ENCODE measurements around the gene ADARB2.

Gene ADARB2

GRCh38 chr10:1736144-1736971 lies 967 bp downstream of the ADARB2 start:
- DNase-seq (ENCODE audit: insufficient read length, low spot score), result no peak
- no peak for FAIRE-seq

- no peak for DNase-seq (ENCODE audit: insufficient read length, low spot score)
- no peak for FAIRE-seq
These were observed 1.8 kb downstream of the ADARB2 start for GRCh38 chr10:1735562-1735961.

- FAIRE-seq, result no peak
- no peak for DNase-seq (ENCODE audit: insufficient read length, low spot score)
These were observed 3.0 kb downstream of the ADARB2 start for GRCh38 chr10:1734288-1734687.

- FAIRE-seq (no peak), DNase-seq (ENCODE audit: insufficient read length, low spot score) (no peak)
These were observed 3.6 kb downstream of the ADARB2 start for GRCh38 chr10:1733720-1734119.

- DNase-seq (ENCODE audit: insufficient read length, low spot score) (no peak), FAIRE-seq (no peak)
These were observed 4.7 kb downstream of the ADARB2 start for GRCh38 chr10:1732564-1732996.

- DNase-seq (ENCODE audit: insufficient read length, low spot score) (no peak), FAIRE-seq (no peak)
These were observed 5.7 kb downstream of the ADARB2 start for GRCh38 chr10:1731592-1731991.

GRCh38 chr10:1729751-1730150 lies 7.6 kb downstream of the ADARB2 start:
- DNase-seq (ENCODE audit: insufficient read length, low spot score) (no peak), FAIRE-seq (no peak)

GRCh38 chr10:1726861-1727260 lies 10.5 kb downstream of the ADARB2 start:
- DNase-seq (ENCODE audit: insufficient read length, low spot score), result no peak
- FAIRE-seq, result no peak

- no peak for DNase-seq (ENCODE audit: insufficient read length, low spot score)
- FAIRE-seq, result no peak
These were observed 12.3 kb downstream of the ADARB2 start for GRCh38 chr10:1724921-1725488.

- no peak for FAIRE-seq
- no peak for DNase-seq (ENCODE audit: insufficient read length, low spot score)
These were observed 20.5 kb downstream of the ADARB2 start for GRCh38 chr10:1716839-1717238.

- DNase-seq (ENCODE audit: insufficient read length, low spot score) (no peak), FAIRE-seq (no peak)
These were observed 21.5 kb downstream of the ADARB2 start for GRCh38 chr10:1715821-1716220.

- DNase-seq (ENCODE audit: insufficient read length, low spot score), result no peak
- FAIRE-seq, result no peak
These were observed 24.2 kb downstream of the ADARB2 start for GRCh38 chr10:1712944-1713671.

- FAIRE-seq (no peak), DNase-seq (ENCODE audit: insufficient read length, low spot score) (no peak)
These were observed 25.0 kb downstream of the ADARB2 start for GRCh38 chr10:1712314-1712713.

- FAIRE-seq (no peak), DNase-seq (ENCODE audit: insufficient read length, low spot score) (no peak)
These were observed 28.2 kb downstream of the ADARB2 start for GRCh38 chr10:1709161-1709560.

GRCh38 chr10:1708746-1709145 lies 28.6 kb downstream of the ADARB2 start:
- FAIRE-seq (no peak), DNase-seq (ENCODE audit: insufficient read length, low spot score) (no peak)

- FAIRE-seq, result no peak
- DNase-seq (ENCODE audit: insufficient read length, low spot score), result no peak
These were observed 30.6 kb downstream of the ADARB2 start for GRCh38 chr10:1706711-1707110.

- no peak for FAIRE-seq
These were observed 31.1 kb downstream of the ADARB2 start for GRCh38 chr10:1706256-1706655.

GRCh38 chr10:1698185-1698584 lies 39.1 kb downstream of the ADARB2 start:
- no peak for DNase-seq (ENCODE audit: insufficient read length, low spot score)
- FAIRE-seq, result no peak

More at GRCh38 chr10:1706256-1706655, 31.1 kb downstream of the ADARB2 start:
- no peak for DNase-seq (ENCODE audit: insufficient read length, low spot score)

GRCh38 chr10:1696106-1696505 lies 41.2 kb downstream of the ADARB2 start:
- FAIRE-seq (no peak), DNase-seq (ENCODE audit: insufficient read length, low spot score) (no peak)

GRCh38 chr10:1690086-1690485 lies 47.2 kb downstream of the ADARB2 start:
- DNase-seq (ENCODE audit: insufficient read length, low spot score), result no peak
- no peak for FAIRE-seq

GRCh38 chr10:1688531-1688930 lies 48.8 kb downstream of the ADARB2 start:
- DNase-seq (ENCODE audit: insufficient read length, low spot score), result no peak
- FAIRE-seq, result no peak
